GM23338 (cell line): Measurements from ENCODE around the gene CASP8. TPM values are rescaled to one million over a fixed set of nuclear protein-coding genes. Genes with fewer than 3 reads are reported as not detected.

Experiments used
- ATAC-seq: fragments of 200-7000 bp; cut with Tn5 transposase; 3 replicates; pipeline ENCODE4 v1.9.1; 2020
- DNase-seq: peaks from one replicate; pipeline ENCODE4 v3.0.0-alpha.2; 2015; ENCODE audit warnings: low spot score
- H2AFZ ChIP-seq: fragments of 200-600 bp; sonication (generic); 2 replicates; pipeline ENCODE4 v1.8.0; 2016; ENCODE audit warnings: antibody characterized with exemption, mild to moderate bottlenecking, moderate library complexity
- H3F3A ChIP-seq: fragments of 200-600 bp; sonication (generic); replicated peaks from 2 replicates; pipeline ENCODE4 v1.8.0; 2017; ENCODE audit warnings: antibody characterized with exemption, mixed run types, low read depth
- H3K27ac ChIP-seq: fragments of 200-600 bp; sonication (generic); 2 replicates; pipeline ENCODE4 v1.6.1; 2016; ENCODE audit warnings: low read depth
- H3K27me3 ChIP-seq: fragments of 200-600 bp; sonication (generic); 2 replicates; pipeline ENCODE4 v1.8.0; 2016; ENCODE audit warnings: mild to moderate bottlenecking, mixed run types, moderate library complexity; ENCODE audit not compliant: insufficient read depth
- H3K36me3 ChIP-seq: fragments of 200-600 bp; sonication (generic); 2 replicates; pipeline ENCODE4 v1.8.0; 2016; ENCODE audit warnings: mild to moderate bottlenecking; ENCODE audit not compliant: insufficient read depth
- H3K4me1 ChIP-seq: fragments of 200-600 bp; sonication (generic); 2 replicates; pipeline ENCODE4 v1.8.0; 2016; ENCODE audit warnings: mild to moderate bottlenecking, moderate library complexity; ENCODE audit not compliant: insufficient read depth
- H3K4me2 ChIP-seq: fragments of 200-600 bp; sonication (generic); 2 replicates; pipeline ENCODE4 v1.7.1; 2017; ENCODE audit warnings: mixed run types
- H3K4me3 ChIP-seq: fragments of 200-600 bp; sonication (generic); 2 replicates; pipeline ENCODE4 v1.6.1; 2016; ENCODE audit warnings: mixed run types
- H3K79me2 ChIP-seq: fragments of 200-600 bp; sonication (generic); replicated peaks from 2 replicates; pipeline ENCODE4 v1.8.0; 2017; ENCODE audit warnings: mild to moderate bottlenecking; ENCODE audit not compliant: insufficient read depth
- H3K9me2 ChIP-seq: fragments of 200-600 bp; sonication (generic); 2 replicates; pipeline ENCODE4 v1.8.0; 2017; ENCODE audit not compliant: insufficient read depth
- H4K20me1 ChIP-seq: fragments of 200-600 bp; sonication (generic); replicated peaks from 2 replicates; pipeline ENCODE4 v1.8.0; 2017; ENCODE audit warnings: mild to moderate bottlenecking; ENCODE audit not compliant: insufficient read depth
- H3K27ac Mint-ChIP-seq: 2 replicates; pipeline ENCODE4 v1.8.0; 2020; ENCODE audit warnings: inconsistent platforms, mild to moderate bottlenecking, moderate library complexity, mixed read lengths
- H3K27me3 Mint-ChIP-seq: 3 replicates; pipeline ENCODE4 v1.8.0; 2022; ENCODE audit warnings: low read depth, mild to moderate bottlenecking, moderate library complexity, mixed read lengths, inconsistent platforms; ENCODE audit not compliant: insufficient read depth, poor library complexity
- H3K36me3 Mint-ChIP-seq: 3 replicates; pipeline ENCODE4 v1.8.0; 2021; ENCODE audit warnings: low read depth, mild to moderate bottlenecking, inconsistent platforms, moderate library complexity, mixed read lengths
- H3K4me1 Mint-ChIP-seq: 3 replicates; pipeline ENCODE4 v1.8.0; 2020; ENCODE audit warnings: mild to moderate bottlenecking, inconsistent platforms, mixed read lengths
- H3K4me3 Mint-ChIP-seq: 3 replicates; pipeline ENCODE4 v1.8.0; 2021; ENCODE audit warnings: moderate library complexity, mild to moderate bottlenecking, inconsistent platforms, mixed read lengths
- H3K9me3 Mint-ChIP-seq: 3 replicates; pipeline ENCODE4 v1.8.0; 2020; ENCODE audit warnings: moderate library complexity, mild to moderate bottlenecking, inconsistent platforms, mixed read lengths
- CREB1 ChIP-seq: fragments of 250-450 bp; sonication (Bioruptor Pico); IDR thresholded peaks from 2 replicates; pipeline ENCODE4 v1.5.0; 2020; ENCODE audit warnings: low read depth, mild to moderate bottlenecking, moderate library complexity
- CTCF ChIP-seq, 2 experiments: fragments of 200-600 bp in 1 of 2; sonication (generic) in 1 of 2; conservative IDR thresholded peaks; 2 replicates each; pipeline versions ENCODE4 v1.5.1 to v1.6.1; 2016 to 2017; ENCODE audit warnings: antibody characterized with exemption in 2 of 2, low read depth in 2 of 2, mild to moderate bottlenecking in 2 of 2, moderate library complexity in 1 of 2
- ETS1 ChIP-seq: IDR thresholded peaks from 2 replicates; pipeline ENCODE4 v1.6.1; 2016; ENCODE audit warnings: antibody characterized with exemption
- EZH2 ChIP-seq: fragments of 200-600 bp; sonication (generic); IDR thresholded peaks from one replicate; pipeline ENCODE4 v1.8.0; 2017; ENCODE audit warnings: antibody characterized with exemption, mild to moderate bottlenecking, low read depth; ENCODE audit not compliant: unreplicated experiment
- EZH2phosphoT487 ChIP-seq: fragments of 200-600 bp; sonication (generic); IDR thresholded peaks from one replicate; pipeline ENCODE4 v1.8.1; 2018; ENCODE audit warnings: antibody characterized with exemption; ENCODE audit not compliant: unreplicated experiment
- JUNB ChIP-seq: IDR thresholded peaks from one replicate; pipeline ENCODE4 v1.6.1; 2016; ENCODE audit warnings: antibody characterized with exemption; ENCODE audit not compliant: unreplicated experiment
- NANOG ChIP-seq: IDR thresholded peaks from 2 replicates; pipeline ENCODE4 v1.6.1; 2016; ENCODE audit warnings: antibody characterized with exemption, borderline replicate concordance
- POLR2AphosphoS5 ChIP-seq: IDR thresholded peaks from 2 replicates; pipeline ENCODE4 v1.6.1; 2016; ENCODE audit warnings: antibody characterized with exemption, low read depth
- REST ChIP-seq: IDR thresholded peaks from one replicate; pipeline ENCODE4 v1.6.1; 2018; ENCODE audit warnings: antibody characterized with exemption; ENCODE audit not compliant: unreplicated experiment
- STAT1 ChIP-seq: IDR thresholded peaks from one replicate; pipeline ENCODE4 v1.6.1; 2016; ENCODE audit warnings: antibody characterized with exemption; ENCODE audit not compliant: unreplicated experiment
- ZNF114 ChIP-seq: fragments of 250-450 bp; sonication (Bioruptor Pico); IDR thresholded peaks from 2 replicates; pipeline ENCODE4 v1.5.0; 2020; ENCODE audit warnings: mild to moderate bottlenecking, moderate library complexity
- ZNF331 ChIP-seq: fragments of 250-450 bp; sonication (Bioruptor Pico); IDR thresholded peaks from 2 replicates; pipeline ENCODE4 v1.5.0; 2020; ENCODE audit warnings: low read depth, mild to moderate bottlenecking, moderate library complexity
- ZNF462 ChIP-seq: fragments of 250-450 bp; sonication (Bioruptor Pico); IDR thresholded peaks from 2 replicates; pipeline ENCODE4 v1.5.0; 2020; ENCODE audit warnings: mild to moderate bottlenecking, moderate library complexity
- polyA plus RNA-seq: library from polyadenylated mRNA; unstranded; fragments of >200 nt; fragmentation: Nextera tagmentation; extraction: Ambion mirVana; gene quantifications from 2 replicates; pipeline ENCODE4 v1.2.1, GENCODE V29; 2016
- total RNA-seq: library from RNA; depleted of rRNA; stranded (reverse); fragments of >200 nt; shearing (Covaris generic); gene quantifications from 2 replicates; pipeline ENCODE4 v1.2.3, GENCODE V29; 2014

CASP8 gene
- total and polyA plus RNA-seq, 2 experiments from 2014 or later = 2.3 to 3.6 TPM

- no peaks in the 10 kb centered on the region for H3K36me3 ChIP-seq
- peak overlapping the region; percentile 43; the same call in 1 of the 2 replicates for H3K4me3 ChIP-seq
- no peak overlapping the region for H3K27ac ChIP-seq
- ATAC-seq = peak; percentile 59
- no peaks in the 10 kb centered on the region for H3F3A ChIP-seq
- peak overlapping the region; percentile 56 for H2AFZ ChIP-seq
- H3K4me1 Mint-ChIP-seq = peaks cover 30% of the 10 kb centered on the region
- TF ChIP-seq POLR2AphosphoS5 (no peak), EZH2phosphoT487 (no peak), CTCF (conservative IDR thresholded peaks at IDR 0.05; ENCODE audit: low read depth in 2 of 2) (no peak), REST (no peak), CREB1 (CRISPR knock-in tag) (no peak), EZH2 (no peak), ZNF114 (no peak), ZNF462 (CRISPR knock-in tag) (no peak), ZNF331 (CRISPR knock-in tag) (no peak), NANOG (no peak), JUNB (no peak), STAT1 (no peak), ETS1 (no peak)
- no peaks in the 10 kb centered on the region for H3K27me3 ChIP-seq
- 0 out of 2 replicates have a peak, but pooled peaks cover 5% of the 10 kb centered on the region for H3K9me2 ChIP-seq
- H3K79me2 ChIP-seq = no peaks in the 10 kb centered on the region
- H3K27ac Mint-ChIP-seq = peak overlapping the region; percentile 92
- no peaks in the 10 kb centered on the region for H3K9me3 Mint-ChIP-seq
- H3K4me2 ChIP-seq = peak overlapping the region; percentile 67
- peak overlapping the region; percentile 66 for H3K4me3 Mint-ChIP-seq
- 0 out of 3 replicates have a peak, but pooled peaks cover 2% of the 10 kb centered on the region for H3K36me3 Mint-ChIP-seq
- no peaks in the 10 kb centered on the region for H4K20me1 ChIP-seq
- peaks cover 6% of the 10 kb centered on the region for H3K27me3 Mint-ChIP-seq
- H3K4me1 ChIP-seq = peaks cover 23% of the 10 kb centered on the region
- peak; percentile 53 for DNase-seq
Measured at GRCh38 chr2:201257956-201258665, 2.2 kb upstream of the CASP8 start.
